ENCODE measurements around the gene PHF10.

DNA sequence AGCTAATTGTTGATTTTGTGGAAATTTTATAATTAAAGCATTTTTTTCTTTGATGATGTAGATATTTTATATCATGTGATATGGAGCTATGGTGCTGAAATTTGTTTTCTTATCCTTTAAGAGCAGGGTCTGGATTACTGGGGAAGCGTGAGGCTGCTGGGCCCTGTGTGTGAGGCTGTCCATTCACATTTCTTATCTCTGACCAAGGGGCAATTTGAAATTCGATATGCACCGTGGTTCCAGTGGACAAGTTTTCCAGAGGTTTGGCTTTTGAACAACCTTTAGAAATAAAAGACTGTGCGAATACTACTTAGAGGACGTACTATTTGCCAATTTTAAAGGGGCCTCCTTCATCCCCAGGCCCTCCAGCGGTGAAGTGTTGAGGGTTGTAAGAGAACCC is 30.9 kb upstream of the PHF10 start:
- TF ChIP-seq, protein P1, sequence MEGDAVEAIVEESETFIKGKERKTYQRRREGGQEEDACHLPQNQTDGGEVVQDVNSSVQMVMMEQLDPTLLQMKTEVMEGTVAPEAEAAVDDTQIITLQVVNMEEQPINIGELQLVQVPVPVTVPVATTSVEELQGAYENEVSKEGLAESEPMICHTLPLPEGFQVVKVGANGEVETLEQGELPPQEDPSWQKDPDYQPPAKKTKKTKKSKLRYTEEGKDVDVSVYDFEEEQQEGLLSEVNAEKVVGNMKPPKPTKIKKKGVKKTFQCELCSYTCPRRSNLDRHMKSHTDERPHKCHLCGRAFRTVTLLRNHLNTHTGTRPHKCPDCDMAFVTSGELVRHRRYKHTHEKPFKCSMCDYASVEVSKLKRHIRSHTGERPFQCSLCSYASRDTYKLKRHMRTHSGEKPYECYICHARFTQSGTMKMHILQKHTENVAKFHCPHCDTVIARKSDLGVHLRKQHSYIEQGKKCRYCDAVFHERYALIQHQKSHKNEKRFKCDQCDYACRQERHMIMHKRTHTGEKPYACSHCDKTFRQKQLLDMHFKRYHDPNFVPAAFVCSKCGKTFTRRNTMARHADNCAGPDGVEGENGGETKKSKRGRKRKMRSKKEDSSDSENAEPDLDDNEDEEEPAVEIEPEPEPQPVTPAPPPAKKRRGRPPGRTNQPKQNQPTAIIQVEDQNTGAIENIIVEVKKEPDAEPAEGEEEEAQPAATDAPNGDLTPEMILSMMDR (IDR thresholded peaks at IDR 0.05; ENCODE audit: extremely low read depth in 1 of 2, insufficient read depth in 1 of 2, low read depth in 1 of 2, low read length in 2 of 2), result no peak
- no peak for TF ChIP-seq POLR2AphosphoS5 (IDR thresholded peaks at IDR 0.05; ENCODE audit: insufficient read depth, low read depth, low read length)
- TF ChIP-seq EZH2 (IDR thresholded peaks at IDR 0.05; ENCODE audit: borderline replicate concordance, low read depth, low read length, severe bottlenecking), result no peak
- TF ChIP-seq POLR2A (IDR thresholded peaks at IDR 0.05; ENCODE audit: low read depth, low read length), result no peak
- no peak for TF ChIP-seq JUN (IDR thresholded peaks at IDR 0.05; ENCODE audit: borderline replicate concordance, insufficient read depth, insufficient read length, low read depth)
